GM12873 (cell line): ENCODE measurements around the gene COPS7B.

Source experiments
- TF ChIP-seq, protein P1 (sequence below): IDR thresholded peaks from 2 replicates; pipeline ENCODE4 v1.5.1; 2012; ENCODE audit warnings: low read depth, mild to moderate bottlenecking, moderate library complexity, low read length, control low read depth; ENCODE audit not compliant: insufficient read depth; ENCODE audit errors: missing control alignments

COPS7B gene

DNA sequence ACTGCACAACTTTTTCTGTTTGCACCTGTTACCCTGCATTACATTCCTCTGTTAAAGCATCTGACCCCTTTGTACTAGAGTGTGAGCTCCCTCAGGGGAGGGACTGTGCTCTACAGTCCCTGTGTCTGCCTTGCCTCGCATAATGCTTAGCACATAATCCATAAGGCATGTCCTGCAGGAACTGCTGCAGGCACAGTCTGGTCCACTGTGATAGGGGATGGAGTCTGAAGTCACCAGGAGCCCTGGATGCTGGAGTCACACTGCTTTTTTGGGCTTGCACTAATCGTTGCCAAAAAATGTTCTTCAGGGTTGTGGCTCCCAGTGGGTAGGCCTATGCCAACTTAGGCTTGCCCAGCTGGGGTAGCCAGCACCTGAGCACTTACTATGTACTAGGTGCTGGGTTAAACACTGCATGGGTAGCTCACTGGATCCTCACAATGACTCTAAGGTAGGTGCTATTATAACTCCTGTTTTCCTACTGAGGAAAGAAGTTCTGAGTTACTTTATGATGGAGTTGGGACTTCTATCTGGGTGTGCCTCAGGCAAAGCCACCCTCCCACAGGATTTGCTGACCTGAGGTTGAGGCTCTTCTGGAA is 33.3 kb downstream of the COPS7B start:
- TF ChIP-seq, protein P1, sequence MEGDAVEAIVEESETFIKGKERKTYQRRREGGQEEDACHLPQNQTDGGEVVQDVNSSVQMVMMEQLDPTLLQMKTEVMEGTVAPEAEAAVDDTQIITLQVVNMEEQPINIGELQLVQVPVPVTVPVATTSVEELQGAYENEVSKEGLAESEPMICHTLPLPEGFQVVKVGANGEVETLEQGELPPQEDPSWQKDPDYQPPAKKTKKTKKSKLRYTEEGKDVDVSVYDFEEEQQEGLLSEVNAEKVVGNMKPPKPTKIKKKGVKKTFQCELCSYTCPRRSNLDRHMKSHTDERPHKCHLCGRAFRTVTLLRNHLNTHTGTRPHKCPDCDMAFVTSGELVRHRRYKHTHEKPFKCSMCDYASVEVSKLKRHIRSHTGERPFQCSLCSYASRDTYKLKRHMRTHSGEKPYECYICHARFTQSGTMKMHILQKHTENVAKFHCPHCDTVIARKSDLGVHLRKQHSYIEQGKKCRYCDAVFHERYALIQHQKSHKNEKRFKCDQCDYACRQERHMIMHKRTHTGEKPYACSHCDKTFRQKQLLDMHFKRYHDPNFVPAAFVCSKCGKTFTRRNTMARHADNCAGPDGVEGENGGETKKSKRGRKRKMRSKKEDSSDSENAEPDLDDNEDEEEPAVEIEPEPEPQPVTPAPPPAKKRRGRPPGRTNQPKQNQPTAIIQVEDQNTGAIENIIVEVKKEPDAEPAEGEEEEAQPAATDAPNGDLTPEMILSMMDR: no peak

GRCh38 chr2:231820786-231821303 is 34.6 kb downstream of the COPS7B start:
- TF ChIP-seq, protein P1: no peak

DNA sequence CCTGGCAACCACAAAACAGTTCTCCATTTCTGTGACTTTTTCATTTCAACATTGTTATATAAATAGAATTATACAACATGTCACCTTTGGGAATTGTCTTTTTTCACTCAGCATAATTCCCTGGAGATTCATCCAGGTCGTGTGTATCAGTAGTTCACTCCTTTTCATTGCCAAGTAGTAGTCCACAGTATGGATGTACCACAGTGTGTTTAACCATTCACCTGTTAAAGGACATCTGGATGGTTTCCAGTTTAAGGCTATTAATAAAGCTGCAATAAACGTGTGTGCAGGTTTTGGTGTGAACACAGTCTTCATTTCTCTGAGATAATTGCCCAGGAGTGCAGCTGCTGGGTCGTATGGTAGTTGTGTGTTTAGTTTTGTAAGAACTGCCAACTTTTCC is 35.7 kb downstream of the COPS7B start:
- TF ChIP-seq, protein P1: no peak

DNA sequence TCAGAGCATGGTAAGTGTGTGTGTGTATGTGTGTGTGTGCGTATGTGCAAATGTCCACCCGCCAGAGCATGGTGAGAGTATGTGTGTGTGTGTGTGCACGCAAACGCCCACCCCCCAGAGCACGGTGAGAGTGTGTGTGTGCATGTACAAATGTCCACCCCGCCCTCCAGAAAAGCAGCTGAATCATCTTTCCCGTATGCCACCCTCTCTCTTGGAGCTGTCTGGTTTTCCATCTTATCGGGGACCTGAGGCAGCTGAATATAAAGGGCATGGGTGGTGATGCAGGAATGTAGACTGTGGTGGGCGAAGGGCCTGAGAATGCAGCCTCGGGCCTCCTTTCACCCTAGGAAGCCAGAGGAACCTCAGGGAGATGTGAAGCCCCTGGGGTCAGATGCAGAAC is 66.9 kb downstream of the COPS7B start:
- TF ChIP-seq, protein P1: no peak

- TF ChIP-seq, protein P1: no peak
Observed at GRCh38 chr2:231854616-231855125, 68.4 kb downstream of the COPS7B start.

DNA sequence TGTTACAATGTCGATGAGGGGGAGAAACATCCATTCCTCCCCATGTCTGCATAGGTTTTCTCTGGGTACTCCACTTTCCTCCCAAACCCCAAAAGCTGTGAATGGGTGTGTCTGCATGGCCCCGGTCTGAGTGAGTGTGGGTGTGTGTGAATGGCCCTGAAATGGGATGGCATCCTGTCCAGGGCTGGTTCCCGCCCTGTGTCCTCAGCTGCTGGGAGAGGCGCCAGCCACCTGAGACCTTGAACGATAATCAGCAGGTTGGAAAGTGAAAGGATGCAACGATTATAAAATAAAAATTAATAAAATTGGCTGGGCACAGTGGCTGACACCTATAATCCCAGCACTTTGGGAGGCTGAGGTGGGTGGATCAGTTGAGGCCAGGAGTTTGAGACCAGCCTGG is 70.7 kb downstream of the COPS7B start:
- TF ChIP-seq, protein P1: no peak
